ENCODE measurements around the gene SEC16B.

The SEC16B gene

GRCh38 chr1:177952249-177952648 lies 17.6 kb downstream of the SEC16B start:
- Histone ChIP-seq H3K27me3 (ENCODE audit: insufficient read depth, insufficient read length) (no peaks in the 10 kb centered on the region), H3K36me3 (ENCODE audit: insufficient read depth, insufficient read length, low read length) (no peaks in the 10 kb centered on the region), H3K4me3 (ENCODE audit: insufficient read length, low read depth) (no peak overlapping the region), H3K9ac (ENCODE audit: insufficient read length, low read depth) (no peak overlapping the region), H3K4me1 (ENCODE audit: insufficient read depth, insufficient read length) (no peaks in the 10 kb centered on the region), H3K9me3 (ENCODE audit: insufficient read depth, low read length) (no peaks in the 10 kb centered on the region)
- DNase-seq (ENCODE audit: low read depth, low spot score) = no peak
- TF ChIP-seq ZNF274 (IDR thresholded peaks at IDR 0.05; ENCODE audit: low read depth, low read length) (no peak), YY1 (IDR thresholded peaks at IDR 0.05; ENCODE audit: insufficient read depth, insufficient read length) (no peak), SUZ12 (IDR thresholded peaks at IDR 0.05; ENCODE audit: extremely low read depth, insufficient read depth, insufficient read length) (no peak)

GRCh38 chr1:177950506-177950905 lies 19.4 kb downstream of the SEC16B start:
- Histone ChIP-seq H3K9ac (ENCODE audit: insufficient read length, low read depth) (no peak overlapping the region), H3K9me3 (ENCODE audit: insufficient read depth, low read length) (no peaks in the 10 kb centered on the region), H3K4me1 (ENCODE audit: insufficient read depth, insufficient read length) (no peaks in the 10 kb centered on the region), H3K4me3 (ENCODE audit: insufficient read length, low read depth) (no peak overlapping the region), H3K36me3 (ENCODE audit: insufficient read depth, insufficient read length, low read length) (no peaks in the 10 kb centered on the region), H3K27me3 (ENCODE audit: insufficient read depth, insufficient read length) (no peaks in the 10 kb centered on the region)
- TF ChIP-seq SUZ12 (IDR thresholded peaks at IDR 0.05; ENCODE audit: extremely low read depth, insufficient read depth, insufficient read length) (no peak), YY1 (IDR thresholded peaks at IDR 0.05; ENCODE audit: insufficient read depth, insufficient read length) (no peak), ZNF274 (IDR thresholded peaks at IDR 0.05; ENCODE audit: low read depth, low read length) (no peak)
- no peak for DNase-seq (ENCODE audit: low read depth, low spot score)

GRCh38 chr1:177948336-177948972 lies 21.4 kb downstream of the SEC16B start:
- no peak for TF ChIP-seq ZNF274 (IDR thresholded peaks at IDR 0.05; ENCODE audit: low read depth, low read length)
- no peak for TF ChIP-seq SUZ12 (IDR thresholded peaks at IDR 0.05; ENCODE audit: extremely low read depth, insufficient read depth, insufficient read length)
- TF ChIP-seq YY1 (IDR thresholded peaks at IDR 0.05; ENCODE audit: insufficient read depth, insufficient read length) = no peak
- no peaks in the 10 kb centered on the region for H3K27me3 ChIP-seq (ENCODE audit: insufficient read depth, insufficient read length)
- no peak overlapping the region for H3K4me3 ChIP-seq (ENCODE audit: insufficient read length, low read depth)
- H3K9me3 ChIP-seq (ENCODE audit: insufficient read depth, low read length) = no peaks in the 10 kb centered on the region
- H3K4me1 ChIP-seq (ENCODE audit: insufficient read depth, insufficient read length) = peaks cover 2% of the 10 kb centered on the region
- DNase-seq (ENCODE audit: low read depth, low spot score) = peak; percentile 77
- H3K9ac ChIP-seq (ENCODE audit: insufficient read length, low read depth) = no peak overlapping the region
- H3K36me3 ChIP-seq (ENCODE audit: insufficient read depth, insufficient read length, low read length) = no peaks in the 10 kb centered on the region

GRCh38 chr1:177947623-177948022 lies 22.2 kb downstream of the SEC16B start:
- Histone ChIP-seq H3K36me3 (ENCODE audit: insufficient read depth, insufficient read length, low read length) (no peaks in the 10 kb centered on the region), H3K9me3 (ENCODE audit: insufficient read depth, low read length) (no peaks in the 10 kb centered on the region), H3K4me1 (ENCODE audit: insufficient read depth, insufficient read length) (peaks cover 2% of the 10 kb centered on the region), H3K27me3 (ENCODE audit: insufficient read depth, insufficient read length) (no peaks in the 10 kb centered on the region), H3K9ac (ENCODE audit: insufficient read length, low read depth) (no peak overlapping the region), H3K4me3 (ENCODE audit: insufficient read length, low read depth) (no peak overlapping the region)
- no peak for DNase-seq (ENCODE audit: low read depth, low spot score)
- TF ChIP-seq YY1 (IDR thresholded peaks at IDR 0.05; ENCODE audit: insufficient read depth, insufficient read length) (no peak), ZNF274 (IDR thresholded peaks at IDR 0.05; ENCODE audit: low read depth, low read length) (no peak), SUZ12 (IDR thresholded peaks at IDR 0.05; ENCODE audit: extremely low read depth, insufficient read depth, insufficient read length) (no peak)

- no peak overlapping the region for H3K9ac ChIP-seq (ENCODE audit: insufficient read length, low read depth)
Observed at GRCh38 chr1:177945943-177946650, 23.8 kb downstream of the SEC16B start.

GRCh38 chr1:177944016-177944949 lies 25.6 kb downstream of the SEC16B start:
- Histone ChIP-seq H3K27me3 (ENCODE audit: insufficient read depth, insufficient read length) (no peaks in the 10 kb centered on the region), H3K4me1 (ENCODE audit: insufficient read depth, insufficient read length) (peaks cover 2% of the 10 kb centered on the region), H3K4me3 (ENCODE audit: insufficient read length, low read depth) (no peak overlapping the region), H3K36me3 (ENCODE audit: insufficient read depth, insufficient read length, low read length) (no peaks in the 10 kb centered on the region), H3K9ac (ENCODE audit: insufficient read length, low read depth) (no peak overlapping the region), H3K9me3 (ENCODE audit: insufficient read depth, low read length) (no peaks in the 10 kb centered on the region)
- TF ChIP-seq ZNF274 (IDR thresholded peaks at IDR 0.05; ENCODE audit: low read depth, low read length) = no peak
- no peak for TF ChIP-seq SUZ12 (IDR thresholded peaks at IDR 0.05; ENCODE audit: extremely low read depth, insufficient read depth, insufficient read length)
- TF ChIP-seq YY1 (IDR thresholded peaks at IDR 0.05; ENCODE audit: insufficient read depth, insufficient read length) = no peak
- no peak for DNase-seq (ENCODE audit: low read depth, low spot score)

More at GRCh38 chr1:177945943-177946650, 23.8 kb downstream of the SEC16B start:
- H3K4me1 ChIP-seq (ENCODE audit: insufficient read depth, insufficient read length) = peaks cover 2% of the 10 kb centered on the region
- peak; percentile 77 for DNase-seq (ENCODE audit: low read depth, low spot score)
- no peaks in the 10 kb centered on the region for H3K9me3 ChIP-seq (ENCODE audit: insufficient read depth, low read length)
- H3K36me3 ChIP-seq (ENCODE audit: insufficient read depth, insufficient read length, low read length) = no peaks in the 10 kb centered on the region
- no peaks in the 10 kb centered on the region for H3K27me3 ChIP-seq (ENCODE audit: insufficient read depth, insufficient read length)
- H3K4me3 ChIP-seq (ENCODE audit: insufficient read length, low read depth) = no peak overlapping the region
- TF ChIP-seq YY1 (IDR thresholded peaks at IDR 0.05; ENCODE audit: insufficient read depth, insufficient read length) = no peak
- no peak for TF ChIP-seq ZNF274 (IDR thresholded peaks at IDR 0.05; ENCODE audit: low read depth, low read length)
- no peak for TF ChIP-seq SUZ12 (IDR thresholded peaks at IDR 0.05; ENCODE audit: extremely low read depth, insufficient read depth, insufficient read length)
